Adrenal gland (tissue), 5 donors: Measurements from ENCODE around the gene CAMK1D.

Source experiments
- POLR2A ChIP-seq, 2 donors: fragments of 450-650 bp; IDR thresholded peaks; one replicate each; pipeline ENCODE4 v1.6.1; 2017; ENCODE audit warnings: antibody characterized with exemption in 2 of 2, mild to moderate bottlenecking in 2 of 2, moderate library complexity in 1 of 2
- TF ChIP-seq, protein P1 (sequence below), 6 experiments: fragments of 450-650 bp in 4 of 6; fragments of 200-600 bp in 2 of 6; sonication (generic) in 1 of 6; IDR thresholded peaks; 1 replicate in 5 of 6; 2 replicates in 1 of 6; pipeline versions ENCODE4 v1.5.1 to v1.8.0; 2016 to 2021; ENCODE audit warnings: antibody characterized with exemption in 6 of 6, mild to moderate bottlenecking in 2 of 6, moderate library complexity in 1 of 6
- donor health status: DM: no; HTN: no; CAD: no.

- TF ChIP-seq POLR2A (IDR thresholded peaks at IDR 0.05) = no peak
- TF ChIP-seq, protein P1, sequence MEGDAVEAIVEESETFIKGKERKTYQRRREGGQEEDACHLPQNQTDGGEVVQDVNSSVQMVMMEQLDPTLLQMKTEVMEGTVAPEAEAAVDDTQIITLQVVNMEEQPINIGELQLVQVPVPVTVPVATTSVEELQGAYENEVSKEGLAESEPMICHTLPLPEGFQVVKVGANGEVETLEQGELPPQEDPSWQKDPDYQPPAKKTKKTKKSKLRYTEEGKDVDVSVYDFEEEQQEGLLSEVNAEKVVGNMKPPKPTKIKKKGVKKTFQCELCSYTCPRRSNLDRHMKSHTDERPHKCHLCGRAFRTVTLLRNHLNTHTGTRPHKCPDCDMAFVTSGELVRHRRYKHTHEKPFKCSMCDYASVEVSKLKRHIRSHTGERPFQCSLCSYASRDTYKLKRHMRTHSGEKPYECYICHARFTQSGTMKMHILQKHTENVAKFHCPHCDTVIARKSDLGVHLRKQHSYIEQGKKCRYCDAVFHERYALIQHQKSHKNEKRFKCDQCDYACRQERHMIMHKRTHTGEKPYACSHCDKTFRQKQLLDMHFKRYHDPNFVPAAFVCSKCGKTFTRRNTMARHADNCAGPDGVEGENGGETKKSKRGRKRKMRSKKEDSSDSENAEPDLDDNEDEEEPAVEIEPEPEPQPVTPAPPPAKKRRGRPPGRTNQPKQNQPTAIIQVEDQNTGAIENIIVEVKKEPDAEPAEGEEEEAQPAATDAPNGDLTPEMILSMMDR (IDR thresholded peaks at IDR 0.05) = no peak
These were observed 386.6 kb downstream of the CAMK1D start for GRCh38 chr10:12735843-12736462.
